GM10266 (cell line): ENCODE results near the gene CD8B.

Experiments used
- DNase-seq: peaks from one replicate; pipeline ENCODE4 v3.0.0; 2012; ENCODE audit errors: extremely low spot score
- CTCF ChIP-seq: IDR thresholded peaks from 2 replicates; pipeline ENCODE4 v1.5.1; 2012; ENCODE audit warnings: mild to moderate bottlenecking, low read depth; ENCODE audit not compliant: control insufficient read depth, insufficient read depth; ENCODE audit errors: missing control alignments

Gene CD8B

GRCh38 chr2:86769838-86770237, 91.8 kb downstream of the CD8B start:
- no peak for TF ChIP-seq CTCF
- DNase-seq: no peak

- no peak for DNase-seq
These were observed 93.3 kb downstream of the CD8B start for GRCh38 chr2:86768189-86768949.

More at GRCh38 chr2:86768189-86768949, 93.3 kb downstream of the CD8B start:
- no peak for TF ChIP-seq CTCF
